Ascending aorta (tissue), 2 donors: ENCODE measurements around the gene DIPK1A. TPM values are rescaled to one million over a fixed set of nuclear protein-coding genes. Genes with fewer than 3 reads are reported as not detected.

Experiments used
- DNase-seq, 2 donors: peaks; one replicate each; pipeline ENCODE4 v3.0.0-alpha.2; 2019; ENCODE audit warnings: low spot score in 2 of 2
- H3K27ac ChIP-seq, 2 donors: fragments of 200-600 bp; sonication (generic); one replicate each; pipeline ENCODE4 v1.5.1; 2016 to 2017; ENCODE audit warnings: mild to moderate bottlenecking in 1 of 2
- H3K27me3 ChIP-seq: fragments of 200-600 bp; sonication (generic); one replicate; pipeline ENCODE4 v1.5.1; 2017
- H3K36me3 ChIP-seq, 2 donors: fragments of 200-600 bp; sonication (generic); one replicate each; pipeline ENCODE4 v1.5.1; 2016
- H3K4me1 ChIP-seq, 2 donors: fragments of 200-600 bp; sonication (generic); one replicate each; pipeline ENCODE4 v1.5.1; 2016 to 2017; ENCODE audit warnings: mild to moderate bottlenecking in 1 of 2
- H3K4me3 ChIP-seq, 2 donors: fragments of 200-600 bp; sonication (generic); one replicate each; pipeline ENCODE4 v1.5.1; 2016 to 2017; ENCODE audit warnings: mild to moderate bottlenecking in 1 of 2
- H3K9me3 ChIP-seq, 2 donors: fragments of 200-600 bp; sonication (generic); one replicate each; pipeline ENCODE4 v1.5.1; 2016
- intact Hi-C: fragments of 100-400 bp; cut with DNase I; formaldehyde crosslinking; loops from one replicate; pipeline ENCODE4 v1.15.1; 2023
- total RNA-seq: library from RNA; depleted of rRNA; stranded (reverse); fragments of >200 nt; gene quantifications from one replicate; pipeline ENCODE4 v1.1.0, GENCODE V29; 2016
- TF ChIP-seq, protein P1 (sequence below), 3 experiments: fragments of 200-600 bp in 2 of 3; fragments of 450-650 bp in 1 of 3; sonication (generic) in 2 of 3; IDR thresholded peaks; one replicate each; pipeline ENCODE4 v1.5.1; 2016 to 2019; ENCODE audit warnings: antibody characterized with exemption in 3 of 3, mild to moderate bottlenecking in 1 of 3, moderate library complexity in 1 of 3

DIPK1A gene
- total RNA-seq, 1 donor from 2014 or later, result 7.0 TPM

DNA sequence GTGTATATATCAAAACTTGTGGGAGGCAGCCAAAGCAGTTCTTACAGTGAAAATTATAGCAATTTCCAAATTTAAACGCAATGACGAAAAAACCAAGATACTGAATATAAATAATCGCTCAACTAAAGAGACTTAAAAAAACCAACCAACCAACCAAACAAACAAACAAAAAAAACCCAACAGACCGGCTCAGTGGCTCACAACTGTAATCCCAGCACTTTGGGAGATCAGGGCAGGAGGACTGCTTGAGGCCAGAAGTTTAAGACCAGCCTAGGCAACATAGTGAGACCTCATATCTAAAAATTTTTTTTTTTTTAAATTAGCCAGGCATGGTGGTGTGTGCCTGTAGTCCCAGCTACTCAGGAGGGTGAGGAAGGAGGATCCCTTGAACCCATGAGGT lies 106.0 kb downstream of the DIPK1A start:
- TF ChIP-seq, protein P1, sequence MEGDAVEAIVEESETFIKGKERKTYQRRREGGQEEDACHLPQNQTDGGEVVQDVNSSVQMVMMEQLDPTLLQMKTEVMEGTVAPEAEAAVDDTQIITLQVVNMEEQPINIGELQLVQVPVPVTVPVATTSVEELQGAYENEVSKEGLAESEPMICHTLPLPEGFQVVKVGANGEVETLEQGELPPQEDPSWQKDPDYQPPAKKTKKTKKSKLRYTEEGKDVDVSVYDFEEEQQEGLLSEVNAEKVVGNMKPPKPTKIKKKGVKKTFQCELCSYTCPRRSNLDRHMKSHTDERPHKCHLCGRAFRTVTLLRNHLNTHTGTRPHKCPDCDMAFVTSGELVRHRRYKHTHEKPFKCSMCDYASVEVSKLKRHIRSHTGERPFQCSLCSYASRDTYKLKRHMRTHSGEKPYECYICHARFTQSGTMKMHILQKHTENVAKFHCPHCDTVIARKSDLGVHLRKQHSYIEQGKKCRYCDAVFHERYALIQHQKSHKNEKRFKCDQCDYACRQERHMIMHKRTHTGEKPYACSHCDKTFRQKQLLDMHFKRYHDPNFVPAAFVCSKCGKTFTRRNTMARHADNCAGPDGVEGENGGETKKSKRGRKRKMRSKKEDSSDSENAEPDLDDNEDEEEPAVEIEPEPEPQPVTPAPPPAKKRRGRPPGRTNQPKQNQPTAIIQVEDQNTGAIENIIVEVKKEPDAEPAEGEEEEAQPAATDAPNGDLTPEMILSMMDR (IDR thresholded peaks at IDR 0.05), result no peak
- H3K9me3 ChIP-seq, result no peaks in the 10 kb centered on the region
- intact Hi-C loops, result no loop called here
- H3K4me3 ChIP-seq, result no peak overlapping the region
- H3K27me3 ChIP-seq, result no peaks in the 10 kb centered on the region
- H3K36me3 ChIP-seq, result peaks cover 0 to 4% of the 10 kb centered on the region in 2 donors
- H3K27ac ChIP-seq, result no peak overlapping the region
- DNase-seq, result no peak
- H3K4me1 ChIP-seq, result no peaks in the 10 kb centered on the region

DNA sequence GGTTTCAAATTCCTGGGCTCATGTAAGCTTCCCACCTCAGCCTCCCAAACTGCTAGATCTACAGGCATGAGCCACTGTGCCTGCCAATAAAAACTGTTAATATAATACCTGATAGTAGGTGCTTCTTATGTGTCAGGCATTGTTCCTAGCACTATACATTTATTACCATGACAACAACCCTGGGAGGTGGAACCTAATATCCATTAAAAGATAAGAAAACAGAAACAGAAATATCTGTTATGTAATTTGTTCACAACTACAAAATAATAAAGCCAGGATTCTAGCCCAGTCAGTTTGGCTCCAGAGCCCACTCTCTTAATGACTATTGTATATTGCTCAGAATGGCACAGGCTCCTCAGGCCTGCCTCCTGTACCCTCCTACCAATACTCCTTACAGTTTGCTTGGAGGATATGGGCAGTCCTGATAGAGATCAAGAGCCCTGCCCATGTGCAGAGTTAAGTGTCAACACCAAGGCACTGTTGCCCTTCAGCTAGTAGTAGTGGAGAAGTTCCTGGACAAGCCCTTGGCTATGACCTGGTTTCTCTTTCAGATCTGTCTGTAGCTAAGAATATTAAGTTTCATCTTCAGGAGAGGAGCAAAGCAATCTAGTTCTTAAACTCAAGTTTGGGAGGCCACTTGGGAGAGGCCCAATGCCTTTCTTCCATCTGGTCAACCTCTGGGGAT lies 107.0 kb downstream of the DIPK1A start:
- DNase-seq, result no peak
- H3K27ac ChIP-seq, result no peak overlapping the region
- intact Hi-C loops, result no loop called here
- TF ChIP-seq, protein P1 (IDR thresholded peaks at IDR 0.05), result no peak
- H3K4me3 ChIP-seq, result no peak overlapping the region
- H3K4me1 ChIP-seq, result no peaks in the 10 kb centered on the region
- H3K36me3 ChIP-seq, result peaks cover 4 to 6% of the 10 kb centered on the region in 2 donors
- H3K27me3 ChIP-seq, result no peaks in the 10 kb centered on the region
- no peaks in the 10 kb centered on the region for H3K9me3 ChIP-seq

DNA sequence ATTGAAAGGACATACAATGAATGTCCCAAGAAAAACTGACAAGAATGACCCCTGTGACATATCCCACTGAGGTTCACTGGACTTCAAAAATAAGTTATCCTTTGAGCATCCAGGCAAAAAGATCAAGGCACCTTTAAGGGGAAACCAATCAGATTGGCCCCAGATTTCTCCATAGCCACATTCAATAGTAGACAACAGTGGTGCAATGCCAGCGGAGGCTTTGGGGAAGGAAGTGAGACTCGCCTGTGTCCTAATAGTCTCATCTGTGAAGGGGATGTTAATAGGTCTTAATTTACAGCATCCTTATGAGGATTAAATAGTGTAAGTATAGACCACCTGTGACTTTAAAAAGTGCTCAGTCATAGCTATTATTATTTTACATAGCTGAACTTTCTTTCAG lies 108.0 kb downstream of the DIPK1A start:
- Histone ChIP-seq H3K4me1 (no peaks in the 10 kb centered on the region), H3K4me3 (no peak overlapping the region), H3K27me3 (no peaks in the 10 kb centered on the region), H3K27ac (no peak overlapping the region), H3K9me3 (no peaks in the 10 kb centered on the region), H3K36me3 (peaks cover 4 to 8% of the 10 kb centered on the region in 2 donors)
- no peak for DNase-seq
- intact Hi-C loops, result no loop called here
- TF ChIP-seq, protein P1 (IDR thresholded peaks at IDR 0.05), result no peak

DNA sequence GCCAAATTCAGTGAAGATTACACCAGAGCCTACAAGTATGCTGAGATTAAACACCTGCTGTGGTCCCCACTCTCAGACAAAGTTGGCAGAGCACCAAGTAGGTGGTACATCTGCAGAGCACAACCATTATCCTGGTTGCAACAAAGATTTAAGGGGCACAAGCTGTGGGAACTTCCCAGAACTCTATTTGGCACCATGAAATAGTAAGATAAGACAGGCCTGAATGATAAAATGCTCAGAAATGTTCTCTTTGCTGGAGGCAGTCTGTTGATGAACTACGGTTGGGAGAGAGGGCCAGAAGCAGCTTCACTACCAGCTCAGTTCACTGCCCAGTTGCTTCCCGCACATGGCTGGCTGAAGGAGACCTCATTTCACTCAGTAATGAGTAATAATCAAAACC lies 109.5 kb downstream of the DIPK1A start:
- TF ChIP-seq, protein P1 (IDR thresholded peaks at IDR 0.05), result no peak
- Histone ChIP-seq H3K4me3 (no peak overlapping the region), H3K27me3 (no peaks in the 10 kb centered on the region), H3K4me1 (no peaks in the 10 kb centered on the region), H3K9me3 (no peaks in the 10 kb centered on the region), H3K36me3 (peaks cover 4 to 8% of the 10 kb centered on the region in 2 donors), H3K27ac (no peak overlapping the region)
- intact Hi-C loops, result no loop called here
- DNase-seq, result no peak

DNA sequence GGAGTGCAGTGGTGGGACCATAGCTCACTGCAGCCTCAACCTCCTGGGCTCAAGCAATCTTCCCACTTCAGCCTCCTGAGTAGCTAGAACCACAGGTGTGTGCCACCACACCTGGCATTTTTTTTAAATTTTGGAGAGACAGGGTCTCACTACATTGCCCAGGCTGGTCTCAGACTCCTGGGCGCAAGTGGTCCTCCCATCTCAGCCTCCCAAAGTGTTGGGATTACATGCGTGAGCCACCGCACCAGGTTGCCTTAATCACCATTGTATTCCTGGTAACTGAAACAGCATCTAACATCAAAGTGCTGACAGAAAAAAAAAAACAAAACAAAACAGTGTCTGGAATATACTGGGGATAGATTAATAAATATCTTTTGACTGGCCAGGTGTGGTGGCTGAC lies 111.2 kb downstream of the DIPK1A start:
- Histone ChIP-seq H3K27me3 (no peaks in the 10 kb centered on the region), H3K4me1 (no peaks in the 10 kb centered on the region), H3K36me3 (peaks cover 4 to 8% of the 10 kb centered on the region in 2 donors), H3K27ac (no peak overlapping the region), H3K4me3 (no peak overlapping the region), H3K9me3 (no peaks in the 10 kb centered on the region)
- TF ChIP-seq, protein P1 (IDR thresholded peaks at IDR 0.05), result no peak
- intact Hi-C loops, result no loop called here
- no peak for DNase-seq
